ENCODE results near the gene APIP. TPM values are rescaled to one million over a fixed set of nuclear protein-coding genes. Genes with fewer than 3 reads are reported as not detected.

The APIP gene
- total and polyA plus RNA-seq, 2 of the 8 experiments (the other 6 are each of a cell fraction or from before 2014, with no cell fraction given): 10.4 to 25.7 TPM

- Histone ChIP-seq H3K14ac (ENCODE audit: insufficient read length) (no peak overlapping the region), H3K23me2 (ENCODE audit: low read depth, low read length) (peaks cover 4% of the 10 kb centered on the region), H2AFZ (ENCODE audit: low read length) (no peak overlapping the region), H3K56ac (replicated peaks; ENCODE audit: insufficient read length, low read depth, low read length) (no peak overlapping the region), H2BK12ac (ENCODE audit: low read depth, low read length) (no peak overlapping the region), H2BK5ac (ENCODE audit: low read depth, low read length) (no peak overlapping the region), H3K79me2 (ENCODE audit: control insufficient read depth in 1 of 2, insufficient read depth in 2 of 2, low read length in 2 of 2) (peaks cover 0 to 17% of the 10 kb centered on the region in 2 experiments; a peak in 2 of 4 replicates), H2BK120ac (replicated peaks; ENCODE audit: low read depth, low read length) (no peak overlapping the region), H3K9ac (replicated peaks in 1 of 4; ENCODE audit: extremely low read depth in 1 of 4, low read depth in 3 of 4, low read length in 3 of 4) (no peak overlapping the region), H3K4me1 (replicated peaks in 1 of 4; ENCODE audit: control insufficient read depth in 3 of 4, insufficient read depth in 4 of 4, low read length in 3 of 4) (peaks cover 0 to 9% (median 3%) of the 10 kb centered on the region in 4 experiments; a peak in 3 of 7 replicates), H3K27me3 (replicated peaks in 1 of 4; ENCODE audit: control insufficient read depth in 3 of 4, extremely low read depth in 1 of 4, insufficient read depth in 3 of 4, low read length in 3 of 4) (no peaks in the 10 kb centered on the region), H2BK20ac (ENCODE audit: low read length) (no peak overlapping the region), H4K8ac (ENCODE audit: extremely low read depth, insufficient read depth, low read length) (no peak overlapping the region), H3K4me3 (ENCODE audit: extremely low read depth in 1 of 4, insufficient read depth in 2 of 4, low read depth in 3 of 4, low read length in 4 of 4) (no peak overlapping the region), H4K91ac (replicated peaks; ENCODE audit: insufficient read length, low read length) (no peak overlapping the region), H3K18ac (ENCODE audit: extremely low read depth, low read length) (no peak overlapping the region), H3K79me1 (ENCODE audit: low read depth, low read length) (peaks cover 6% of the 10 kb centered on the region), H2AK5ac (ENCODE audit: low read depth, low read length) (no peak overlapping the region), H4K5ac (ENCODE audit: insufficient read length, low read depth, low read length) (no peak overlapping the region), H3K9me3 (ENCODE audit: insufficient read depth in 2 of 2, low read depth in 1 of 2, low read length in 1 of 2) (no peaks in the 10 kb centered on the region), H3K27ac (ENCODE audit: low read depth, low read length) (no peak overlapping the region), H3K4me2 (ENCODE audit: insufficient read depth in 1 of 2, low read depth in 2 of 2, low read length in 2 of 2) (no peak overlapping the region), H4K20me1 (replicated peaks in 1 of 2; ENCODE audit: control insufficient read depth in 1 of 2, insufficient read depth in 2 of 2, low read length in 2 of 2) (no peaks in the 10 kb centered on the region), H3K36me3 (ENCODE audit: control insufficient read depth in 2 of 4, insufficient read depth in 4 of 4, low read length in 3 of 4) (peaks cover 0 to 4% (median 0%) of the 10 kb centered on the region in 4 experiments; a peak in 1 of 8 replicates), H3K4ac (replicated peaks; ENCODE audit: insufficient read length, low read depth, low read length) (no peak overlapping the region), H2BK15ac (ENCODE audit: low read length) (no peak overlapping the region), H3K23ac (ENCODE audit: insufficient read length) (no peak overlapping the region)
- WGBS, 2 experiments (ENCODE audit: extremely low coverage in 1 of 2, insufficient coverage in 1 of 2, insufficient read length in 1 of 2, insufficient replicate concordance in 2 of 2, low coverage in 1 of 2, low lambda C conversion rate in 2 of 2, missing lambda C conversion rate in 1 of 2): 85% methylated on average over 2 of the region's 2 CpGs; no CpG with 5 or more reads in 1 of the 2 experiments
- DNase-seq (ENCODE audit: low read depth in 1 of 2, low spot score in 2 of 2): no peak
- ChIA-PET POLR2A (ENCODE audit: partially characterized antibody) (no interaction called here), CTCF (ENCODE audit: partially characterized antibody) (interaction anchor here (0.8 to 1.3 kb wide), 2 partner anchors 11 to 14 kb away, joined by 3 read pairs; no protein-coding TSS in a partner anchor)
- no peak for FAIRE-seq
- TF ChIP-seq NRF1 (IDR thresholded peaks at IDR 0.05; ENCODE audit: low read depth, low read length): no peak
- TF ChIP-seq PHF8 (conservative IDR thresholded peaks at IDR 0.05; ENCODE audit: low read depth, low read length): no peak
These were observed 4.5 kb downstream of the APIP start for GRCh38 chr11:34911676-34912075.
